Aorta (tissue), 5 donors: ENCODE data around the gene MAPKAPK3. TPM values are rescaled to one million over a fixed set of nuclear protein-coding genes. Genes with fewer than 3 reads are reported as not detected.

Experiments
- ATAC-seq: fragments of 200-7000 bp; cut with Tn5 transposase; one replicate; pipeline ENCODE4 v1.9.1; 2022; ENCODE audit warnings: moderate library complexity; ENCODE audit not compliant: low FRiP score
- DNase-seq, 2 donors: peaks; one replicate each; pipeline ENCODE4 v3.0.0-alpha.2; 2020
- H3K27ac ChIP-seq, 2 donors: one replicate each; pipeline ENCODE4 v1.5.1; 2013; ENCODE audit warnings: low read length in 2 of 2, mild to moderate bottlenecking in 2 of 2, moderate library complexity in 2 of 2, control low read depth in 1 of 2, inconsistent platforms in 1 of 2, low read depth in 1 of 2
- H3K27me3 ChIP-seq, 2 donors: one replicate each; pipeline ENCODE4 v1.6.1; 2013; ENCODE audit warnings: control low read depth in 1 of 2, low read length in 1 of 2, mild to moderate bottlenecking in 1 of 2, moderate library complexity in 1 of 2; ENCODE audit not compliant: insufficient read depth in 2 of 2, control insufficient read depth in 1 of 2
- H3K36me3 ChIP-seq, 2 donors: one replicate each; pipeline ENCODE4 v1.6.1; 2013; ENCODE audit warnings: control low read depth in 1 of 2, low read length in 1 of 2, mild to moderate bottlenecking in 1 of 2; ENCODE audit not compliant: insufficient read depth in 2 of 2, control insufficient read depth in 1 of 2
- H3K4me1 ChIP-seq, 2 donors: one replicate each; pipeline ENCODE4 v1.6.1; 2013; ENCODE audit warnings: low read length in 2 of 2, control low read depth in 1 of 2, mild to moderate bottlenecking in 1 of 2, moderate library complexity in 1 of 2; ENCODE audit not compliant: insufficient read depth in 2 of 2, control insufficient read depth in 1 of 2
- H3K4me3 ChIP-seq, 2 donors: one replicate each; pipeline ENCODE4 v1.5.1; 2013; ENCODE audit warnings: low read length in 2 of 2, control low read depth in 1 of 2, mild to moderate bottlenecking in 1 of 2
- H3K9me3 ChIP-seq: one replicate; pipeline ENCODE4 v1.6.1; 2013; ENCODE audit warnings: mild to moderate bottlenecking, low read length; ENCODE audit not compliant: control insufficient read depth
- WGBS, 2 donors: extraction: QIAGEN DNeasy Blood & Tissue Kit; methylation state at CpG; one replicate each; pipeline ENCODE4 v1.1.7; 2013; 5-methylcytosine and 5-hydroxymethylcytosine counted together
- intact Hi-C, 2 donors: fragments of 100-400 bp; cut with DNase I; formaldehyde crosslinking; loops; one replicate each; pipeline versions ENCODE4 v1.14.2 to v1.15.0; 2022
- polyA plus RNA-seq, 2 donors: library from polyadenylated mRNA; stranded (reverse); fragments of 200-250 nt; gene quantifications; one replicate each; pipeline ENCODE4 v1.2.3, GENCODE V29; 2013
- total RNA-seq, 2 donors: library from RNA; stranded (reverse); fragmentation: NEBNext Ultra II Directional; extraction: Animal tissue kit (Norgen Biotek cat#: 25700); gene quantifications; one replicate each; pipeline ENCODE4 v1.2.1, GENCODE V29; 2021
- donor health status: healthy with polysubstance abuse.
- donor health status: Bipolar disorder and iron deficiency.
- donor health status: DM: no; HTN: no; CAD: no.
- donor health status: DM: no; HTN: no; CAD: no.
- donor health status: DM: yes; HTN: yes; CAD: no.

The MAPKAPK3 gene
- total and polyA plus RNA-seq, 4 donors, result 13.0 to 24.8 (median 21.0) TPM

DNA sequence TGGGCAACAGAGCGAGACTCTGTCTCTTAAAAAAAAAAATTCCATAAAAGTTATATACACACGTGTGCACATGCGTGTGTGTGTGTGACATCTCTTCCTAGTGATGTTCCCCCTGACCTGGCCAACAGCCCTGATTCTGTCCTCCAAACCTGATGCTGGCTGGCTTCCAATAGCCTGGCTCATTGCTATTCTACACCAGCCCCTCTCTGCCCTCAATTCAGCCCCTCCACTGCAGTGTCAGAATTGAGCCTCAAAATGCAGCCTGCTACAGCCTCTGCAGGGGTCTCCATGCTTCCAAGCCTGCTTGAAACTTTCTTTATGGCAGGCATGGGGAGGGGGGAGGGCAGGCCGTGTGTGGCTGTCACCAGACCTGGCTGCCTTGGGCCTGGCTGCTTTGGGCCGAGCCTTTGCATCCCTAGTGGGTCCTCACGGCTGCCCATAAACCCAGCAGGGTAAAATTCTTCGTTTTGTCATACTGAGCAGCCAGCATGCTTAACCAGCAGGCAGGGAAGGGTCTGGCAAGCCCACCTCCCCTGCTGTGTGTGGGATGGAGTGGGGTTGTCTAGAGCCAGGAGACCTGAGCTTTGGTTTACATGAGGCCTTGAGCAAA, 35.1 kb downstream of the MAPKAPK3 start:
- no peaks in the 10 kb centered on the region for H3K4me1 ChIP-seq
- 82 to 86% methylated on average over 7 of the region's 7 CpGs for WGBS, 2 donors
- H3K27me3 ChIP-seq, result no peaks in the 10 kb centered on the region
- no peak for ATAC-seq
- H3K27ac ChIP-seq, result no peak overlapping the region
- no peaks in the 10 kb centered on the region for H3K36me3 ChIP-seq
- H3K4me3 ChIP-seq, result no peak overlapping the region
- intact Hi-C loops, result no loop called here
- H3K9me3 ChIP-seq, result no peaks in the 10 kb centered on the region
- DNase-seq, result no peak

DNA sequence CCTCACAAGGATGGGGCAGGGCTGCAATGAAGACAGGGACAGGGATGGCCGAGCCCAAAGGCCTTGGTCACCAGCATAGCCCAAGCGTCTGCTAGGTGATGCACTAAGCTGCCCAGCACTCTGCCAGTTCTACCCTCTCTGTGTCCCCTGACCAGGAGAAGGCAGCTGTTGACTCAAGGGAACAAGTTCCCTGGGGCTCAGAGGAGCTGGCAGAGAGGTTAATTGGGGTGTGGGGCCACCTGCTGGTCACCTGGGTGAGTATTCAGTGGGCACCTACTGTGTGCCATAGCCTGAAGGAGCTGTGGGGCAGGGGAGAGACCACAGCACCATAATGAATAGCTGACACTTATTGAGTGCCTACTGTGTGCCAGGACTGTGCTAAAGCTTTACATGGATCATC, 35.8 kb downstream of the MAPKAPK3 start:
- no peaks in the 10 kb centered on the region for H3K27me3 ChIP-seq
- H3K4me1 ChIP-seq, result no peaks in the 10 kb centered on the region
- no peak overlapping the region for H3K27ac ChIP-seq
- H3K36me3 ChIP-seq, result no peaks in the 10 kb centered on the region
- H3K9me3 ChIP-seq, result no peaks in the 10 kb centered on the region
- intact Hi-C loops, result no loop called here
- WGBS, 2 donors, result 79 to 92% methylated on average over 2 of the region's 2 CpGs
- DNase-seq, result no peak
- no peak for ATAC-seq
- no peak overlapping the region for H3K4me3 ChIP-seq

DNA sequence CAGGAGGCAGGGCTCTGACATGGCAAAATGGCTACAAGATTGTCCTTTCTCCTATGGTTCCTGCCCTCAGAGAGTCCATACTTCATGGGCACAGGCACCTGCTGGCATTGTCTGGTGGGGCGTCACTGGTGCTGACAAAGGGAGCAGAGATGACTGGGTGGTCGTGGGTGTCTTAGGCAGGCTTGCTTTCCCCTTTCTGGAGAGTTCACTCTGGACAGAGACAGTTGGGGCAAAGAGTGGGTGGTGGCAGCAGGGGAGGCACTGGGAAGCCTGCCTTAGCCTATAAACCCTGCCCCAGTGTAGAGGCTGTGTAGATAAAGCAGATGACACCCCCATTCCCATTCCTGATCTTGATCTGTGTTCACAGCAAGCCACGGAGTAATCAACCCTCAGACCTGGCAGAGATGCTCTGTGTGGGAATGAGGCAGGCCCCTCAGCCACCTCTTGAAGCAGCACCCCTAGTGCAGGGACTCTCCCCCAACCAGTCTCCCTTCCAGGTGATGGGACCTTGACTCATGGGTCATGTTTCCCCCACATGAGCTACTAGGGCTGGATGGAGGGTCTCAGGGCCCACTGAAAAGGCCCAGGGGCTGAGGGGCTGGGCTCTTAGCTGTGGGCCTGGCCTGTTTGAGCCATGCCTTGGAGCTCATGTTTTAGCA, 37.1 kb downstream of the MAPKAPK3 start:
- DNase-seq, result peak; percentile 14 to 23
- H3K9me3 ChIP-seq, result no peaks in the 10 kb centered on the region
- no peak overlapping the region for H3K27ac ChIP-seq
- no peak for ATAC-seq
- H3K4me1 ChIP-seq, result no peaks in the 10 kb centered on the region
- H3K4me3 ChIP-seq, result no peak overlapping the region
- 85 to 90% methylated on average over 3 of the region's 3 CpGs for WGBS, 2 donors
- intact Hi-C loops, result no loop called here
- no peaks in the 10 kb centered on the region for H3K27me3 ChIP-seq
- no peaks in the 10 kb centered on the region for H3K36me3 ChIP-seq

DNA sequence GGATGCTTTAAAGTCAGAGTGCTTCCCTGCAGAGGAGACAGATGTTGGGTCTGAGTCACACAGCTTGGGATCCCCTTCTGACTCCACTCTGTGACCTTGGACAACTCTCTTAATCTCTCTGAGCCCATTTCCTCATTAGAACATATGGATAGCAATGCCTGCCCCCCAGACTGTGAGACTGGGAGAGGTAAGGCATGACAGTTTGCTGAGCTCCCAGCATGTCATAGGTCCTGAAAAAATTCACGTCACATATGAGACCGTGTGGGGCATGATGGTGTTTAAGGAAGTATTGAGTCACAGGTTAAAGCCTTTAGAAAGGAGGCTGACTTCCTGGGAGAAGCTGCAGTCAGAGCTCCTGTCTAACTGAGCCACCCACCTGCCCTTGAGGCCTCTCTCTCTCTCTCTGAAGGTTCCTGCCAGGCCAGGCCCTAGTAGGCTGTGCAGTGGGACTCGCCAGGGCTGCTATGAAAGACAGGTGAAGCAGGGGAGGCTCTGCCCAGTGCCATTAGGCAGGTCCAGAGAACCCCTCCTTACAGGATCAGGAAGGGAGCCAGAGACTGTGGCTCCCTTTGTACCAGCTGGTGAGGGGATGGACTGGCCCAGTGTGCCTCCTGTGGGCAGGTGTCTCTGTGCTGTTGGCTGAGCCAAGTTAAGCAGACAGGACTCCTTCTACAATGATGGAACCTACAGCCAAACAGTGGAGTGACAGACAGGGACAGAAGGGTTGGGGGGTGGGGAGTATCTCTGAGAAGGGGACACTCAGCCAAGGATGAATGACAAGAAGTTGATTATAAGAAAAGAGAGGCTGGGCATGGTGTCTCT, 38.3 kb downstream of the MAPKAPK3 start:
- no peaks in the 10 kb centered on the region for H3K36me3 ChIP-seq
- intact Hi-C loops, result no loop called here
- H3K27me3 ChIP-seq, result no peaks in the 10 kb centered on the region
- WGBS, 2 donors, result 56 to 85% methylated on average over 2 to 3 of the region's 3 CpGs
- H3K27ac ChIP-seq, result no peak overlapping the region
- no peak for ATAC-seq
- no peaks in the 10 kb centered on the region for H3K4me1 ChIP-seq
- peak; percentile 13 to 45 for DNase-seq
- H3K4me3 ChIP-seq, result no peak overlapping the region
- H3K9me3 ChIP-seq, result no peaks in the 10 kb centered on the region

GRCh38 chr3:50656417-50657195, 39.7 kb downstream of the MAPKAPK3 start:
- H3K27me3 ChIP-seq, result no peaks in the 10 kb centered on the region
- H3K36me3 ChIP-seq, result no peaks in the 10 kb centered on the region
- H3K4me3 ChIP-seq, result no peak overlapping the region
- H3K27ac ChIP-seq, result no peak overlapping the region
- no peaks in the 10 kb centered on the region for H3K9me3 ChIP-seq
- intact Hi-C loops, result no loop called here
- DNase-seq (peak in 1 of 2 donors; percentile 21), ATAC-seq (no peak)
- no peaks in the 10 kb centered on the region for H3K4me1 ChIP-seq
- WGBS, 2 donors, result 69 to 75% methylated on average over 8 of the region's 8 CpGs

- no peaks in the 10 kb centered on the region for H3K4me1 ChIP-seq
- ATAC-seq, result no peak
- H3K27me3 ChIP-seq, result no peaks in the 10 kb centered on the region
- intact Hi-C loops, result no loop called here
- H3K27ac ChIP-seq, result no peak overlapping the region
- DNase-seq, result peak in 1 of 2 donors; percentile 26
- H3K4me3 ChIP-seq, result no peak overlapping the region
- H3K36me3 ChIP-seq, result no peaks in the 10 kb centered on the region
- 95 to 97% methylated on average over 5 of the region's 5 CpGs for WGBS, 2 donors
- no peaks in the 10 kb centered on the region for H3K9me3 ChIP-seq
These were observed 40.5 kb downstream of the MAPKAPK3 start for GRCh38 chr3:50657407-50657806.

- intact Hi-C loops, result no loop called here
- Histone ChIP-seq H3K27me3 (no peaks in the 10 kb centered on the region), H3K4me3 (no peak overlapping the region), H3K27ac (no peak overlapping the region), H3K9me3 (no peaks in the 10 kb centered on the region), H3K36me3 (no peaks in the 10 kb centered on the region), H3K4me1 (no peaks in the 10 kb centered on the region)
- 95 to 98% methylated on average over 3 of the region's 3 CpGs for WGBS, 2 donors
- no peak for ATAC-seq
- peak in 1 of 2 donors; percentile 35 for DNase-seq
These were observed 40.9 kb downstream of the MAPKAPK3 start for GRCh38 chr3:50657816-50658215.

DNA sequence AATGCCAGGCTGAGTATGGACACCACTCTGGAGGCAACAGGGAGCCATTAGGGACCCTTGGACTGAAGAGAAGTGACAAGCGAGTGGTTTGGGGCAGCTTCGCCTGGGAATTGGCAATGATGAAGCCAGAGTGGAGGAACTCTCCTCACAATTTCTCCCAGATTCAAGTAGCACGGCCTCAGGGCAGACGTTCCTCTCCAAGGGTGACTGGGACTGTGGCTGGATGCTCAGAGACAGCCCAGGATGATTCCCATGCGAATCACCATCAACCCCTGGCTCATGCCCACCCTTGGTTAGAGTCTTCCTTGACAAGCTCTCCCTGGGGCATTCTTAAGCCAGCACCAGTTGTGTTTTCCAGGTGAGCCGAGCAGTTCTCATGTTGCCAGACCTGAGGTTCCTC, 41.5 kb downstream of the MAPKAPK3 start:
- no peaks in the 10 kb centered on the region for H3K27me3 ChIP-seq
- no peaks in the 10 kb centered on the region for H3K4me1 ChIP-seq
- ATAC-seq, result no peak
- no peaks in the 10 kb centered on the region for H3K36me3 ChIP-seq
- no peaks in the 10 kb centered on the region for H3K9me3 ChIP-seq
- no peak overlapping the region for H3K27ac ChIP-seq
- peak in 1 of 2 donors; percentile 27 for DNase-seq
- intact Hi-C loops, result no loop called here
- WGBS, 2 donors, result 92 to 95% methylated on average over 6 of the region's 6 CpGs
- H3K4me3 ChIP-seq, result no peak overlapping the region
